H1 (cell line): ENCODE results near the gene REPS2. TPM values are rescaled to one million over a fixed set of nuclear protein-coding genes. Genes with fewer than 3 reads are reported as not detected.

Source experiments
- POLR2A ChIP-seq, 2 experiments: IDR thresholded peaks; 1 replicate in 1 of 2; 2 replicates in 1 of 2; pipeline ENCODE4 v1.6.1; 2011; ENCODE audit warnings: low read depth in 2 of 2, low read length in 2 of 2, mild to moderate bottlenecking in 2 of 2; ENCODE audit errors: control extremely low read depth in 1 of 2
- TAF1 ChIP-seq: IDR thresholded peaks from 2 replicates; pipeline ENCODE4 v1.6.1; 2011; ENCODE audit warnings: mild to moderate bottlenecking, low read depth, low read length
- polyA plus RNA-seq, 7 experiments: library from polyadenylated mRNA; depleted of rRNA in 3 of 7; stranded (reverse) in 5 of 7; unstranded in 2 of 7; fragments of >200 nt in 5 of 7; fragments of 200-250 nt in 2 of 7; gene quantifications; 1 replicate in 5 of 7; 2 replicates in 1 of 7; 4 replicates in 1 of 7; pipeline versions ENCODE4 v1.2.1 to v1.2.3, GENCODE V29; 2011 to 2013; ENCODE audit warnings: missing spikeins in 2 of 7, mixed read lengths in 2 of 7
- total RNA-seq: library from RNA; stranded (reverse); fragmentation: NEBNext Ultra II Directional; extraction: Animal tissue kit (Norgen Biotek cat#: 25700); gene quantifications from 2 replicates; pipeline ENCODE4 v1.2.1, GENCODE V29; 2021

The REPS2 gene
- total and polyA plus RNA-seq, 2 of the 8 experiments (the other 6 are each of a cell fraction or from before 2014, with no cell fraction given): 0.79 to 4.3 TPM

GRCh38 chrX:16981980-16982379, 35.5 kb downstream of the REPS2 start (continued):
- TF ChIP-seq TAF1 (no peak), POLR2A (IDR thresholded peaks at IDR 0.05; ENCODE audit: control extremely low read depth in 1 of 2, low read depth in 2 of 2, low read length in 2 of 2) (no peak)
